Esophagus muscularis mucosa (tissue), 4 donors: ENCODE data around the gene MOGAT1. TPM values are rescaled to one million over a fixed set of nuclear protein-coding genes. Genes with fewer than 3 reads are reported as not detected.
A peak's percentile ranks its signal among the peaks of the same experiment; 100 is the strongest.

Source experiments
- DNase-seq: peaks from one replicate; pipeline ENCODE4 v3.0.0-alpha.2; 2017; ENCODE audit errors: extremely low spot score
- H3K27ac ChIP-seq, 4 donors: fragments of 200-600 bp; sonication (generic); replicated peaks in 1 of 4; 1 replicate in 3 of 4; 2 replicates in 1 of 4; pipeline ENCODE4 v1.5.1; 2016 to 2019; ENCODE audit warnings: mild to moderate bottlenecking in 1 of 4
- H3K27me3 ChIP-seq, 4 donors: fragments of 200-600 bp; sonication (generic); one replicate each; pipeline versions ENCODE4 v1.5.1 to v1.6.0; 2016 to 2019
- H3K36me3 ChIP-seq, 4 donors: fragments of 200-600 bp; sonication (generic); one replicate each; pipeline ENCODE4 v1.5.1; 2016 to 2019
- H3K4me1 ChIP-seq, 4 donors: fragments of 200-600 bp; sonication (generic); one replicate each; pipeline ENCODE4 v1.5.1; 2016 to 2019
- H3K4me3 ChIP-seq, 4 donors: fragments of 200-600 bp; sonication (generic); 1 replicate in 2 of 4; 2 replicates in 2 of 4; pipeline ENCODE4 v1.5.1; 2016 to 2019; ENCODE audit warnings: mild to moderate bottlenecking in 4 of 4, moderate library complexity in 1 of 4
- H3K9me3 ChIP-seq, 4 donors: fragments of 200-600 bp; sonication (generic); 1 replicate in 3 of 4; 2 replicates in 1 of 4; pipeline ENCODE4 v1.5.1; 2016 to 2019
- EP300 ChIP-seq: sonication (generic); formaldehyde crosslinking; IDR thresholded peaks from one replicate; pipeline ENCODE4 v1.6.1; 2017; ENCODE audit warnings: antibody characterized with exemption
- POLR2A ChIP-seq: fragments of 450-650 bp; IDR thresholded peaks from one replicate; pipeline ENCODE4 v1.6.1; 2017; ENCODE audit warnings: antibody characterized with exemption, moderate library complexity, mild to moderate bottlenecking, low read depth
- POLR2AphosphoS5 ChIP-seq, 2 donors: sonication (generic); formaldehyde crosslinking; IDR thresholded peaks; one replicate each; pipeline ENCODE4 v1.6.1; 2017; ENCODE audit warnings: antibody characterized with exemption in 2 of 2
- WGBS: methylation state at CpG from one replicate; pipeline ENCODE4 v1.1.5; 2018; 5-methylcytosine and 5-hydroxymethylcytosine counted together
- intact Hi-C: fragments of 100-400 bp; cut with DNase I; formaldehyde crosslinking; loops from one replicate; pipeline ENCODE4 v1.15.1; 2023
- total RNA-seq, 4 donors: library from RNA; depleted of rRNA; stranded (reverse); fragments of >200 nt; gene quantifications; one replicate each; pipeline versions ENCODE4 v1.1.0 to v1.2.1, GENCODE V29; 2016
- TF ChIP-seq, protein P1 (sequence below), 3 experiments: fragments of 200-600 bp in 2 of 3; fragments of 450-650 bp in 1 of 3; sonication (generic) in 2 of 3; IDR thresholded peaks; one replicate each; pipeline ENCODE4 v1.5.1; 2017 to 2019; ENCODE audit warnings: antibody characterized with exemption in 3 of 3, mild to moderate bottlenecking in 2 of 3, moderate library complexity in 1 of 3

The MOGAT1 gene
- total RNA-seq, 4 donors from 2014 or later = not detected

DNA sequence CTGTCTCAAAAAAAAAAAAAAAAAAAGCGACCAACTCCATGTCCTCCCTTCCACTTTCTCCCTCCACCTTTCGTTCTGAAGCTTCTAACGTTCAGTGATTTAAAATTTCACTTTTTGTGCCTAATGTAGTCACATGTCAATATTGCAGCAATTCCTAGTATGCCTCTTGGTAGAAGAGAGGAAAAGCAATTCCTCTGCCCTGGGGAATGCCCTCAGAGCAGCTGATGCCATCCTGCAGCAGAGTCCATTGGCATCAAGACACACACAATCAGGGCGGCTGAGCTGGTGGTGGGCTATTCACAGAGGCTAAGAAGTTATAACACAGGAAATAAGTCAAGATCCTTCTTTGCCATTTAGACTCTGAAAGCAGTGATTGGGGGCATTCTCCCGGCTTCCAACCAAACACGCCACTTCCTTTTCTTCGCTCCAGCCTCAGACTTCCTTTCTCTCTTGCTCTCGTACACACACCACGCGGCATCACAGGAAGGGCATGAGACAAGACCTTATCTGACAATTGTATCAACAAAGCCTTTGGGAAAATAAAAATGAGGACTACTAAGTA is 71.9 kb downstream of the MOGAT1 start:
- intact Hi-C loops = no loop called here
- peaks cover 0 to 7% (median 2%) of the 10 kb centered on the region in 4 donors for H3K4me1 ChIP-seq
- no peak overlapping the region for H3K4me3 ChIP-seq
- TF ChIP-seq POLR2A (no peak), EP300 (no peak), POLR2AphosphoS5 (IDR thresholded peaks at IDR 0.05) (no peak)
- TF ChIP-seq, protein P1, sequence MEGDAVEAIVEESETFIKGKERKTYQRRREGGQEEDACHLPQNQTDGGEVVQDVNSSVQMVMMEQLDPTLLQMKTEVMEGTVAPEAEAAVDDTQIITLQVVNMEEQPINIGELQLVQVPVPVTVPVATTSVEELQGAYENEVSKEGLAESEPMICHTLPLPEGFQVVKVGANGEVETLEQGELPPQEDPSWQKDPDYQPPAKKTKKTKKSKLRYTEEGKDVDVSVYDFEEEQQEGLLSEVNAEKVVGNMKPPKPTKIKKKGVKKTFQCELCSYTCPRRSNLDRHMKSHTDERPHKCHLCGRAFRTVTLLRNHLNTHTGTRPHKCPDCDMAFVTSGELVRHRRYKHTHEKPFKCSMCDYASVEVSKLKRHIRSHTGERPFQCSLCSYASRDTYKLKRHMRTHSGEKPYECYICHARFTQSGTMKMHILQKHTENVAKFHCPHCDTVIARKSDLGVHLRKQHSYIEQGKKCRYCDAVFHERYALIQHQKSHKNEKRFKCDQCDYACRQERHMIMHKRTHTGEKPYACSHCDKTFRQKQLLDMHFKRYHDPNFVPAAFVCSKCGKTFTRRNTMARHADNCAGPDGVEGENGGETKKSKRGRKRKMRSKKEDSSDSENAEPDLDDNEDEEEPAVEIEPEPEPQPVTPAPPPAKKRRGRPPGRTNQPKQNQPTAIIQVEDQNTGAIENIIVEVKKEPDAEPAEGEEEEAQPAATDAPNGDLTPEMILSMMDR (IDR thresholded peaks at IDR 0.05) = no peak
- H3K27ac ChIP-seq = no peak overlapping the region
- H3K36me3 ChIP-seq = no peaks in the 10 kb centered on the region
- DNase-seq = no peak
- no peaks in the 10 kb centered on the region for H3K27me3 ChIP-seq
- no peaks in the 10 kb centered on the region for H3K9me3 ChIP-seq
- 56% methylated on average over 10 of the region's 10 CpGs for WGBS

GRCh38 chr2:222745836-222746559 is 74.5 kb downstream of the MOGAT1 start:
- Histone ChIP-seq H3K9me3 (no peaks in the 10 kb centered on the region), H3K4me3 (no peak overlapping the region), H3K36me3 (no peaks in the 10 kb centered on the region), H3K27me3 (no peaks in the 10 kb centered on the region), H3K4me1 (peaks cover 0 to 7% (median 2%) of the 10 kb centered on the region in 4 donors), H3K27ac (peak overlapping the region in 1 of 4 donors; percentile 27)
- 84% methylated on average over 8 of the region's 8 CpGs for WGBS
- intact Hi-C loops = no loop called here
- TF ChIP-seq EP300 = no peak
- TF ChIP-seq POLR2AphosphoS5 (IDR thresholded peaks at IDR 0.05) = no peak
- TF ChIP-seq, protein P1 (IDR thresholded peaks at IDR 0.05) = no peak
- no peak for TF ChIP-seq POLR2A
- no peak for DNase-seq

DNA sequence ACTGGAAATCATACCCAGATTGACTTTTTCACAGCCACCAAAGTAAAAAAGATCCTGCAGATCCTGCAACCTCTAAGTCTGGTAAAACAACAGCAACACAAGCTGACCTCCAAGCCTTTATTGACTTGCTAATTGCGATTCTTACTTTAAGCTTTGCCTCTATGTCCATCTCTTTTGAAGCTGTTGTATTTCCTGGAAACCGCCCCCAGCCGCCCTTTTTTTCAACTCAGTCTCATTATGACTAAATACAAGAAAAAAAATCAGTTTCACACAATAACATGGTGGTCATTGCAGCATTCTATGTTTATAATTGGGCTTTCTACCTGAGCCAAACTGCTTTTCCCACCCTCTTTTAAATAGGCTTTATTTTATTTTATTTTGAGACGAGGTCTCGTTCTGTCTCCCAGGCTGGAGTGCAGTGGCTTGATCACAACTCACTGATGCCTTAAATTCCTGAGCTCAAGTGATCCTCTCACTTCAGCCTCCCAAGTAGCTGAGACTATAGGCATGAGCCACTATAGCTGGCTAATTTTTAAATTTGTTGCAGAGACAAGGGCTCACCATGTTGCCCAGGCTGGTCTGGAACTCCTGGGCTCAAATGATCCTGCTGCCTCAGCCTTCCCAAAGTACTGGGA is 76.2 kb downstream of the MOGAT1 start:
- 92% methylated on average over 5 of the region's 5 CpGs for WGBS

GRCh38 chr2:222750533-222750932 is 79.1 kb downstream of the MOGAT1 start:
- no peaks in the 10 kb centered on the region for H3K27me3 ChIP-seq
- no peak overlapping the region for H3K27ac ChIP-seq
- 100% methylated on average over 3 of the region's 3 CpGs for WGBS
- no peaks in the 10 kb centered on the region for H3K9me3 ChIP-seq
- intact Hi-C loops = no loop called here
- no peak for DNase-seq
- H3K4me1 ChIP-seq = peaks cover 15 to 34% (median 23%) of the 10 kb centered on the region in 4 donors
- TF ChIP-seq EP300 = no peak
- TF ChIP-seq, protein P1 (IDR thresholded peaks at IDR 0.05) = no peak
- TF ChIP-seq POLR2AphosphoS5 (IDR thresholded peaks at IDR 0.05) = no peak
- TF ChIP-seq POLR2A = no peak
- no peaks in the 10 kb centered on the region for H3K36me3 ChIP-seq
- H3K4me3 ChIP-seq = no peak overlapping the region

More for the DNA sequence above, 76.2 kb downstream of the MOGAT1 start:
- Histone ChIP-seq H3K4me3 (no peak overlapping the region), H3K36me3 (no peaks in the 10 kb centered on the region), H3K9me3 (no peaks in the 10 kb centered on the region), H3K4me1 (peaks cover 1 to 7% (median 5%) of the 10 kb centered on the region in 4 donors), H3K27ac (no peak overlapping the region), H3K27me3 (no peaks in the 10 kb centered on the region)
- intact Hi-C loops = no loop called here
- DNase-seq = no peak
- no peak for TF ChIP-seq EP300
- TF ChIP-seq, protein P1 (IDR thresholded peaks at IDR 0.05) = no peak
- TF ChIP-seq POLR2A = no peak
- TF ChIP-seq POLR2AphosphoS5 (IDR thresholded peaks at IDR 0.05) = no peak
